ENCODE results near the gene SERPINA12. TPM values are rescaled to one million over a fixed set of nuclear protein-coding genes. Genes with fewer than 3 reads are reported as not detected.

SERPINA12 gene
- total and polyA plus RNA-seq, 12 donors: not detected

- 88 to 96% (median 92%) methylated on average over 8 of the region's 8 CpGs for WGBS, 4 donors
- H3K27ac ChIP-seq: no peak overlapping the region
- TF ChIP-seq CTCF (IDR thresholded peaks at IDR 0.05) (no peak), POLR2A (IDR thresholded peaks at IDR 0.05) (no peak)
- H3K9me3 ChIP-seq (replicated peaks in 1 of 3): no peaks in the 10 kb centered on the region
- H3K27me3 ChIP-seq: no peaks in the 10 kb centered on the region
- no peak for DNase-seq
- no peak overlapping the region for H3K4me3 ChIP-seq
- no peaks in the 10 kb centered on the region for H3K4me1 ChIP-seq (replicated peaks in 1 of 2)
- intact Hi-C loops (cut with DNase I): loop anchor here in 1 of 2 donors (5.0 to 10.0 kb wide), 2 partner anchors 110 to 138 kb away; no protein-coding TSS in a partner anchor
- no peaks in the 10 kb centered on the region for H3K36me3 ChIP-seq (replicated peaks in 1 of 2)
Observed at GRCh38 chr14:94547151-94547680, 37.9 kb upstream of the SERPINA12 start.

- WGBS, 4 donors: 60 to 79% (median 71%) methylated on average over 10 to 15 of the region's 15 CpGs
- Histone ChIP-seq H3K27ac (no peak overlapping the region), H3K9me3 (replicated peaks in 1 of 3) (no peaks in the 10 kb centered on the region), H3K4me1 (replicated peaks in 1 of 2) (no peaks in the 10 kb centered on the region), H3K27me3 (no peaks in the 10 kb centered on the region), H3K36me3 (replicated peaks in 1 of 2) (no peaks in the 10 kb centered on the region), H3K4me3 (no peak overlapping the region)
- no peak for DNase-seq
- intact Hi-C loops (cut with DNase I): loop anchor here in 1 of 2 donors (5.0 to 10.0 kb wide), 2 partner anchors 108 to 140 kb away; no protein-coding TSS in a partner anchor
- TF ChIP-seq POLR2A (IDR thresholded peaks at IDR 0.05): no peak
Observed at GRCh38 chr14:94545131-94545841, 36.0 kb upstream of the SERPINA12 start.

- TF ChIP-seq POLR2A (IDR thresholded peaks at IDR 0.05): no peak
- no peak for TF ChIP-seq CTCF (IDR thresholded peaks at IDR 0.05)
- Histone ChIP-seq H3K36me3 (replicated peaks in 1 of 2) (no peaks in the 10 kb centered on the region), H3K4me3 (no peak overlapping the region), H3K4me1 (replicated peaks in 1 of 2) (no peaks in the 10 kb centered on the region), H3K9me3 (replicated peaks in 1 of 3) (no peaks in the 10 kb centered on the region), H3K27me3 (no peaks in the 10 kb centered on the region), H3K27ac (no peak overlapping the region)
- intact Hi-C loops (cut with DNase I): loop anchor here in 1 of 2 donors (5.0 to 10.0 kb wide), 2 partner anchors 107 to 140 kb away; no protein-coding TSS in a partner anchor
- 57 to 68% (median 67%) methylated on average over 7 of the region's 7 CpGs for WGBS, 4 donors
- DNase-seq: no peak
Observed at GRCh38 chr14:94544726-94545125, 35.5 kb upstream of the SERPINA12 start.

- TF ChIP-seq CTCF (IDR thresholded peaks at IDR 0.05) (peak in 1 of 6 experiments; percentile 5), POLR2A (IDR thresholded peaks at IDR 0.05) (no peak)
- no peak overlapping the region for H3K27ac ChIP-seq
- intact Hi-C loops (cut with DNase I): loop anchor here in 1 of 2 donors (10.0 kb wide), 1 partner anchor 141 kb away; no protein-coding TSS in a partner anchor
Observed at GRCh38 chr14:94543449-94544124, 34.3 kb upstream of the SERPINA12 start.

More at GRCh38 chr14:94543449-94544124, 34.3 kb upstream of the SERPINA12 start:
- H3K4me3 ChIP-seq: no peak overlapping the region
- 61 to 76% (median 73%) methylated on average over 8 to 15 of the region's 15 CpGs for WGBS, 4 donors
- peak in 2 of 7 donors; percentile 42 to 49 for DNase-seq
- no peaks in the 10 kb centered on the region for H3K36me3 ChIP-seq (replicated peaks in 1 of 2)
- H3K4me1 ChIP-seq (replicated peaks in 1 of 2): no peaks in the 10 kb centered on the region
- no peaks in the 10 kb centered on the region for H3K9me3 ChIP-seq (replicated peaks in 1 of 3)
- no peaks in the 10 kb centered on the region for H3K27me3 ChIP-seq
